ENCODE measurements around the gene TNFAIP8. TPM values are rescaled to one million over a fixed set of nuclear protein-coding genes. Genes with fewer than 3 reads are reported as not detected.

Gene TNFAIP8
- polyA plus RNA-seq, 1 of the 3 experiments (the other 2 are of a cell fraction): 31.3 TPM

GRCh38 chr5:119313197-119313596 lies 42.6 kb upstream of the TNFAIP8 start:
- Histone ChIP-seq H3K4me1 (ENCODE audit: control insufficient read depth in 1 of 2, insufficient read depth in 2 of 2, low read depth in 1 of 2, low read length in 1 of 2) (peaks cover 11 to 14% of the 10 kb centered on the region in 2 experiments; a peak in 3 of 4 replicates), H3K36me3 (replicated peaks in 1 of 2; ENCODE audit: control insufficient read depth in 1 of 2, insufficient read depth in 2 of 2, low read length in 1 of 2) (no peaks in the 10 kb centered on the region), H3K27ac (ENCODE audit: low read depth in 2 of 2, low read length in 1 of 2) (0 out of 4 replicates have a peak overlapping the region, but pooled peaks of 1 of the 2 experiments have one; percentile 5), H3K27me3 (ENCODE audit: insufficient read depth) (no peaks in the 10 kb centered on the region), H3K79me2 (ENCODE audit: insufficient read depth) (0 out of 2 replicates have a peak, but pooled peaks cover 18% of the 10 kb centered on the region), H3K9me2 (no peaks in the 10 kb centered on the region), H3F3A (replicated peaks; ENCODE audit: insufficient read depth) (no peaks in the 10 kb centered on the region), H3K4me2 (no peak overlapping the region), H2AFZ (ENCODE audit: low read depth) (no peak overlapping the region), H4K20me1 (ENCODE audit: insufficient read depth) (no peaks in the 10 kb centered on the region), H3K9me3 (no peaks in the 10 kb centered on the region), H3K4me3 (ENCODE audit: low read depth in 2 of 2, low read length in 1 of 2) (no peak overlapping the region), H3K9ac (no peak overlapping the region)
- DNase-seq: no peak
- 96% methylated on average over 1 of the region's 1 CpG for WGBS (ENCODE audit: low lambda C conversion rate)
- ChIA-PET POLR2A (interaction anchor here (0.5 kb wide), 1 partner anchor 10 kb away, joined by 4 read pairs; no protein-coding TSS in a partner anchor), CTCF (interaction anchor here (0.6 to 1.8 kb wide), 4 partner anchors 29 to 325 kb away, joined by 3 to 5 read pairs (median 3); partner anchors contain the start of gene DTWD2)
- no peak for TF ChIP-seq RXRA (IDR thresholded peaks at IDR 0.05; ENCODE audit: borderline replicate concordance, low read depth)
- TF ChIP-seq RCOR1 (IDR thresholded peaks at IDR 0.05; ENCODE audit: low read length): no peak
- TF ChIP-seq NFIC (IDR thresholded peaks at IDR 0.05; ENCODE audit: borderline replicate concordance): no peak

- no peak for DNase-seq
- H3K4me1 ChIP-seq (ENCODE audit: control insufficient read depth in 1 of 2, insufficient read depth in 2 of 2, low read depth in 1 of 2, low read length in 1 of 2): peaks cover 8 to 14% of the 10 kb centered on the region in 2 experiments; a peak in 3 of 4 replicates
- no peaks in the 10 kb centered on the region for H3K9me2 ChIP-seq
- no peak overlapping the region for H3K4me2 ChIP-seq
- POLR2A ChIA-PET: no interaction called here
- no peaks in the 10 kb centered on the region for H3F3A ChIP-seq (replicated peaks; ENCODE audit: insufficient read depth)
- no peak overlapping the region for H3K4me3 ChIP-seq (ENCODE audit: low read depth in 2 of 2, low read length in 1 of 2)
- no peak overlapping the region for H3K9ac ChIP-seq
- no peaks in the 10 kb centered on the region for H3K27me3 ChIP-seq (ENCODE audit: insufficient read depth)
- H3K79me2 ChIP-seq (ENCODE audit: insufficient read depth): 0 out of 2 replicates have a peak, but pooled peaks cover 18% of the 10 kb centered on the region
- H4K20me1 ChIP-seq (ENCODE audit: insufficient read depth): no peaks in the 10 kb centered on the region
- no peaks in the 10 kb centered on the region for H3K9me3 ChIP-seq
- H2AFZ ChIP-seq (ENCODE audit: low read depth): no peak overlapping the region
- CTCF ChIA-PET: interaction anchor here (0.6 to 1.3 kb wide), 4 partner anchors 96 to 326 kb away, joined by 3 to 4 read pairs (median 3); partner anchors contain the start of gene DTWD2
- 0 out of 4 replicates have a peak overlapping the region, but pooled peaks of 1 of the 2 experiments have one; percentile 5 for H3K27ac ChIP-seq (ENCODE audit: low read depth in 2 of 2, low read length in 1 of 2)
- TF ChIP-seq SMC3 (IDR thresholded peaks at IDR 0.05; ENCODE audit: low read depth, low read length) (no peak), NFIC (IDR thresholded peaks at IDR 0.05; ENCODE audit: borderline replicate concordance) (no peak), GABPA (IDR thresholded peaks at IDR 0.05; ENCODE audit: low read depth) (no peak)
- peaks cover 0 to 4% of the 10 kb centered on the region in 2 experiments for H3K36me3 ChIP-seq (replicated peaks in 1 of 2; ENCODE audit: control insufficient read depth in 1 of 2, insufficient read depth in 2 of 2, low read length in 1 of 2)
- WGBS (ENCODE audit: low lambda C conversion rate): 80% methylated on average over 5 of the region's 5 CpGs
These were observed 41.9 kb upstream of the TNFAIP8 start for GRCh38 chr5:119313658-119314605.

- DNase-seq: peak; percentile 38
- H2AFZ ChIP-seq (ENCODE audit: low read depth): no peak overlapping the region
- 30% methylated on average over 2 of the region's 2 CpGs for WGBS (ENCODE audit: low lambda C conversion rate)
- no peak for TF ChIP-seq SIN3A (IDR thresholded peaks at IDR 0.05; ENCODE audit: borderline replicate concordance, low read depth, low read length)
- no peak for TF ChIP-seq ZBTB33 (IDR thresholded peaks at IDR 0.05; ENCODE audit: borderline replicate concordance, low read depth)
- TF ChIP-seq TCF12 (IDR thresholded peaks at IDR 0.05): no peak
- no peak for TF ChIP-seq IRF3 (IDR thresholded peaks at IDR 0.05; ENCODE audit: low read depth, low read length)
- no peak for TF ChIP-seq USF1 (IDR thresholded peaks at IDR 0.05; ENCODE audit: borderline replicate concordance, low read depth)
- no peak for TF ChIP-seq FOSL2 (IDR thresholded peaks at IDR 0.05; ENCODE audit: borderline replicate concordance, low read depth)
- no peak for TF ChIP-seq JUND (IDR thresholded peaks at IDR 0.05)
- no peak for TF ChIP-seq GABPA (IDR thresholded peaks at IDR 0.05; ENCODE audit: low read depth)
- peak; percentile 41 for TF ChIP-seq CTCF (IDR thresholded peaks at IDR 0.05)
These were observed 40.3 kb upstream of the TNFAIP8 start for GRCh38 chr5:119315516-119315949.

More at GRCh38 chr5:119315516-119315949, 40.3 kb upstream of the TNFAIP8 start:
- H3K4me3 ChIP-seq (ENCODE audit: low read depth in 2 of 2, low read length in 1 of 2): no peak overlapping the region; a peak in 1 of 4 replicates
- ChIA-PET CTCF (interaction anchor here (0.6 to 2.0 kb wide), 10 partner anchors 13 to 327 kb away, joined by 3 to 11 read pairs (median 3); partner anchors contain the start of gene DTWD2), POLR2A (no interaction called here)
- no peak overlapping the region for H3K4me2 ChIP-seq
- no peaks in the 10 kb centered on the region for H3F3A ChIP-seq (replicated peaks; ENCODE audit: insufficient read depth)
- H3K36me3 ChIP-seq (replicated peaks in 1 of 2; ENCODE audit: control insufficient read depth in 1 of 2, insufficient read depth in 2 of 2, low read length in 1 of 2): peaks cover 0 to 4% of the 10 kb centered on the region in 2 experiments
- H3K79me2 ChIP-seq (ENCODE audit: insufficient read depth): peaks cover 20% of the 10 kb centered on the region
- H3K27me3 ChIP-seq (ENCODE audit: insufficient read depth): no peaks in the 10 kb centered on the region
- H3K9me3 ChIP-seq: no peaks in the 10 kb centered on the region
- H3K27ac ChIP-seq (ENCODE audit: low read depth in 2 of 2, low read length in 1 of 2): peak overlapping the region in 1 of 2 experiments; percentile 18; a peak in 1 of 4 replicates
- peaks cover 4 to 14% of the 10 kb centered on the region in 2 experiments; a peak in 2 of 4 replicates for H3K4me1 ChIP-seq (ENCODE audit: control insufficient read depth in 1 of 2, insufficient read depth in 2 of 2, low read depth in 1 of 2, low read length in 1 of 2)
- no peaks in the 10 kb centered on the region for H4K20me1 ChIP-seq (ENCODE audit: insufficient read depth)
- no peak overlapping the region for H3K9ac ChIP-seq
- no peaks in the 10 kb centered on the region for H3K9me2 ChIP-seq

Data from SK-N-SH (cell line).